WTC11 (cell line): Measurements from ENCODE around the gene OCEL1. TPM values are rescaled to one million over a fixed set of nuclear protein-coding genes. Genes with fewer than 3 reads are reported as not detected.
A peak's percentile ranks its signal among the peaks of the same experiment; 100 is the strongest.

ENCODE experiments used
- ATAC-seq: fragments of 200-7000 bp; cut with Tn5 transposase; 2 replicates; pipeline ENCODE4 v1.10.0; 2021; ENCODE audit warnings: mild to moderate bottlenecking, moderate library complexity
- CTCF ChIA-PET: fragments of 300-600 bp; sonication (Branson Sonifier 250); formaldehyde crosslinking; loops from one replicate; lab custom pipeline; 2021; ENCODE audit warnings: antibody characterized with exemption; lab: Charles Lee
- POLR2A ChIA-PET: fragments of 350-600 bp; sonication (Branson Sonifier 250); formaldehyde crosslinking; loops from one replicate; lab custom pipeline; 2021; ENCODE audit warnings: antibody characterized with exemption; lab: Charles Lee
- DNase-seq: peaks from one replicate; pipeline ENCODE4 v3.0.0; 2021; ENCODE audit warnings: low spot score
- H3K27ac Mint-ChIP-seq: 2 replicates; pipeline ENCODE4 v1.8.0; 2021; ENCODE audit warnings: mixed read lengths
- H3K27me3 Mint-ChIP-seq: 2 replicates; pipeline ENCODE4 v1.8.0; 2021; ENCODE audit warnings: low read depth, mild to moderate bottlenecking, moderate library complexity, mixed read lengths
- H3K36me3 Mint-ChIP-seq: 2 replicates; pipeline ENCODE4 v1.8.0; 2021; ENCODE audit warnings: mixed read lengths
- H3K4me1 Mint-ChIP-seq: 2 replicates; pipeline ENCODE4 v1.8.0; 2022; ENCODE audit warnings: mixed read lengths
- H3K4me3 Mint-ChIP-seq: 2 replicates; pipeline ENCODE4 v1.8.0; 2021; ENCODE audit warnings: mild to moderate bottlenecking, moderate library complexity, mixed read lengths
- H3K9me3 Mint-ChIP-seq: 2 replicates; pipeline ENCODE4 v1.8.0; 2021; ENCODE audit warnings: mixed read lengths
- ATF1 ChIP-seq: sonication (generic); formaldehyde crosslinking; IDR thresholded peaks from 2 replicates; pipeline ENCODE4 v1.8.1; 2023; ENCODE audit warnings: mild to moderate bottlenecking, moderate library complexity, missing genetic modification reagents
- ATF6 ChIP-seq: sonication (generic); formaldehyde crosslinking; IDR thresholded peaks from 2 replicates; pipeline ENCODE4 v1.8.1; 2023; ENCODE audit warnings: mild to moderate bottlenecking, missing genetic modification reagents
- CREM ChIP-seq: sonication (generic); formaldehyde crosslinking; IDR thresholded peaks from 2 replicates; pipeline ENCODE4 v1.8.1; 2022; ENCODE audit warnings: mild to moderate bottlenecking, missing genetic modification reagents, moderate library complexity
- ETV6 ChIP-seq: sonication (generic); formaldehyde crosslinking; IDR thresholded peaks from 2 replicates; pipeline ENCODE4 v1.8.1; 2022; ENCODE audit warnings: mild to moderate bottlenecking, missing genetic modification reagents
- FOXP1 ChIP-seq: sonication (generic); formaldehyde crosslinking; IDR thresholded peaks from 2 replicates; pipeline ENCODE4 v1.8.0; 2022; ENCODE audit warnings: missing genetic modification reagents, mild to moderate bottlenecking, moderate library complexity, borderline replicate concordance
- FOXP4 ChIP-seq: sonication (generic); formaldehyde crosslinking; IDR thresholded peaks from 2 replicates; pipeline ENCODE4 v1.8.0; 2022; ENCODE audit warnings: mild to moderate bottlenecking, missing genetic modification reagents
- HMGA2 ChIP-seq: fragments of 250-450 bp; sonication (Bioruptor Pico); IDR thresholded peaks from 2 replicates; pipeline ENCODE4 v1.4.0; 2021; ENCODE audit warnings: mild to moderate bottlenecking, moderate library complexity
- NR3C1 ChIP-seq: sonication (generic); formaldehyde crosslinking; conservative IDR thresholded peaks from 2 replicates; pipeline ENCODE4 v1.8.1; 2023; ENCODE audit warnings: low read depth, mild to moderate bottlenecking, missing genetic modification reagents
- PREB ChIP-seq: sonication (generic); formaldehyde crosslinking; IDR thresholded peaks from 2 replicates; pipeline ENCODE4 v1.8.1; 2022; ENCODE audit warnings: mild to moderate bottlenecking, missing genetic modification reagents, moderate library complexity, borderline replicate concordance
- ZNF416 ChIP-seq: fragments of 250-450 bp; sonication (Bioruptor Pico); IDR thresholded peaks from 2 replicates; pipeline ENCODE4 v1.9.0; 2021; ENCODE audit warnings: mild to moderate bottlenecking, inconsistent platforms
- ZNF532 ChIP-seq: fragments of 250-450 bp; sonication (Bioruptor Pico); IDR thresholded peaks from 2 replicates; pipeline ENCODE4 v1.9.0; 2021; ENCODE audit warnings: mild to moderate bottlenecking, borderline replicate concordance
- ZSCAN18 ChIP-seq: fragments of 250-450 bp; sonication (Bioruptor Pico); IDR thresholded peaks from 2 replicates; pipeline ENCODE4 v2.1.2; 2022; ENCODE audit warnings: mild to moderate bottlenecking, moderate library complexity
- total RNA-seq: library from RNA; stranded (reverse); gene quantifications from 3 replicates; pipeline ENCODE4 v1.2.3, GENCODE V29; 2021

Gene OCEL1
- total RNA-seq, 1 experiment from 2014 or later: 34.0 TPM

GRCh38 chr19:17195106-17195505 is 30.9 kb upstream of the OCEL1 start (continued):
- no peak for TF ChIP-seq ZNF532 (CRISPR knock-in tag)
- no peak for TF ChIP-seq ATF1 (CRISPR knock-in tag)
- no peak for TF ChIP-seq NR3C1
- no peak for TF ChIP-seq ETV6 (CRISPR knock-in tag)
- no peak for TF ChIP-seq ZSCAN18
- TF ChIP-seq HMGA2 (CRISPR knock-in tag): no peak
- no peak for TF ChIP-seq FOXP1 (CRISPR knock-in tag)

- no peak for DNase-seq
- CTCF ChIA-PET: interaction anchor here (1.0 kb wide), 1 partner anchor 84 kb away, joined by 5 read pairs; no protein-coding TSS in a partner anchor
- TF ChIP-seq ATF6: no peak
- TF ChIP-seq FOXP4 (CRISPR knock-in tag): no peak
- TF ChIP-seq, all 79 proteins: peak for 0
- H3K9me3 Mint-ChIP-seq: no peaks in the 10 kb centered on the region
- no peak overlapping the region for H3K4me3 Mint-ChIP-seq
- ATAC-seq: no peak
- H3K27me3 Mint-ChIP-seq: no peaks in the 10 kb centered on the region
- no peaks in the 10 kb centered on the region for H3K4me1 Mint-ChIP-seq
- POLR2A ChIA-PET: no interaction called here
- H3K36me3 Mint-ChIP-seq: peaks cover 42% of the 10 kb centered on the region
- no peak overlapping the region; the same call in 1 of the 2 replicates for H3K27ac Mint-ChIP-seq
Observed at GRCh38 chr19:17196610-17197009, 29.4 kb upstream of the OCEL1 start.

- H3K9me3 Mint-ChIP-seq: no peaks in the 10 kb centered on the region
- no peak for ATAC-seq
- DNase-seq: no peak
- TF ChIP-seq HMGA2 (CRISPR knock-in tag) (no peak), CREM (CRISPR knock-in tag) (no peak), PREB (CRISPR knock-in tag) (no peak), ZNF416 (CRISPR knock-in tag) (no peak)
- no peaks in the 10 kb centered on the region for H3K4me1 Mint-ChIP-seq
- H3K27ac Mint-ChIP-seq: peak overlapping the region; percentile 45; the same call in 1 of the 2 replicates
- POLR2A ChIA-PET: no interaction called here
- no peak overlapping the region for H3K4me3 Mint-ChIP-seq
- no peaks in the 10 kb centered on the region for H3K27me3 Mint-ChIP-seq
- CTCF ChIA-PET: no interaction called here
- H3K36me3 Mint-ChIP-seq: peaks cover 51% of the 10 kb centered on the region
Observed at GRCh38 chr19:17197666-17198065, 28.4 kb upstream of the OCEL1 start.
